Stimulated activated CD8-positive, alpha-beta memory T cell treated with anti-CD3 and anti-CD28 coated beads, Interleukin-2, amount 100 ng/mL, for 1 hour (primary cell): ENCODE data around the gene KLHDC10.
"Not testable (repeated sequence)": the region's sequence is repeated elsewhere in the genome, so short reads cannot be mapped to it uniquely, and the experiment has no call there.

Experiments used
- DNase-seq, 2 donors: peaks; one replicate each; pipeline ENCODE4 v3.0.0-alpha.2; 2020; ENCODE audit warnings: low read depth in 2 of 2

The KLHDC10 gene

GRCh38 chr7:130141161-130141883 is 71.0 kb downstream of the KLHDC10 start:
- peak in 1 of 2 donors; percentile 5 for DNase-seq

GRCh38 chr7:130141884-130142653 is 71.7 kb downstream of the KLHDC10 start:
- no peak for DNase-seq

GRCh38 chr7:130142654-130143333 is 72.5 kb downstream of the KLHDC10 start:
- no peak for DNase-seq

GRCh38 chr7:130143334-130143732 is 73.0 kb downstream of the KLHDC10 start:
- no peak for DNase-seq

GRCh38 chr7:130143986-130144311 is 73.6 kb downstream of the KLHDC10 start:
- DNase-seq = no peak

GRCh38 chr7:130144312-130145171 is 74.2 kb downstream of the KLHDC10 start:
- no peak for DNase-seq

GRCh38 chr7:130145424-130146100 is 75.2 kb downstream of the KLHDC10 start:
- no peak for DNase-seq

- not testable (repeated sequence) for DNase-seq
These were observed 75.8 kb downstream of the KLHDC10 start for GRCh38 chr7:130146142-130146541.

GRCh38 chr7:130146693-130147405 is 76.5 kb downstream of the KLHDC10 start:
- no peak for DNase-seq

- DNase-seq = no peak
These were observed 77.5 kb downstream of the KLHDC10 start for GRCh38 chr7:130147710-130148325.

GRCh38 chr7:130148561-130148960 is 78.2 kb downstream of the KLHDC10 start:
- no peak for DNase-seq

- DNase-seq = no peak
These were observed 79.2 kb downstream of the KLHDC10 start for GRCh38 chr7:130149281-130150139.

GRCh38 chr7:130150587-130150986 is 80.3 kb downstream of the KLHDC10 start:
- DNase-seq = no peak

- DNase-seq = peak in 1 of 2 donors; percentile 28
These were observed 81.5 kb downstream of the KLHDC10 start for GRCh38 chr7:130151591-130152492.

GRCh38 chr7:130152493-130153210 is 82.3 kb downstream of the KLHDC10 start:
- DNase-seq = no peak

- DNase-seq = no peak
These were observed 83.0 kb downstream of the KLHDC10 start for GRCh38 chr7:130153211-130153908.

GRCh38 chr7:130154131-130154500 is 83.8 kb downstream of the KLHDC10 start:
- no peak for DNase-seq
